ENCODE results near the gene MTFR1L. TPM values are rescaled to one million over a fixed set of nuclear protein-coding genes. Genes with fewer than 3 reads are reported as not detected.

The MTFR1L gene
- polyA plus RNA-seq, 1 of the 3 experiments (the other 2 are of a cell fraction): 53.6 TPM

GRCh38 chr1:25786887-25787759 lies 32.6 kb upstream of the MTFR1L start:
- Histone ChIP-seq H3F3A (replicated peaks; ENCODE audit: insufficient read depth) (no peaks in the 10 kb centered on the region), H3K4me2 (peak overlapping the region; percentile 18), H3K9me2 (no peaks in the 10 kb centered on the region), H3K27ac (ENCODE audit: low read depth in 2 of 2, low read length in 1 of 2) (no peak overlapping the region), H3K27me3 (ENCODE audit: insufficient read depth) (peaks cover 5% of the 10 kb centered on the region; the same call in 1 of the 2 replicates), H3K9ac (no peak overlapping the region), H3K9me3 (no peaks in the 10 kb centered on the region), H3K4me3 (ENCODE audit: low read depth in 2 of 2, low read length in 1 of 2) (no peak overlapping the region), H3K79me2 (ENCODE audit: insufficient read depth) (no peaks in the 10 kb centered on the region), H3K4me1 (ENCODE audit: control insufficient read depth in 1 of 2, insufficient read depth in 2 of 2, low read depth in 1 of 2, low read length in 1 of 2) (peaks cover 0 to 41% of the 10 kb centered on the region in 2 experiments; a peak in 2 of 4 replicates), H2AFZ (ENCODE audit: low read depth) (no peak overlapping the region), H3K36me3 (replicated peaks in 1 of 2; ENCODE audit: control insufficient read depth in 1 of 2, insufficient read depth in 2 of 2, low read length in 1 of 2) (no peaks in the 10 kb centered on the region), H4K20me1 (ENCODE audit: insufficient read depth) (no peaks in the 10 kb centered on the region)
- TF ChIP-seq FOSL2 (IDR thresholded peaks at IDR 0.05; ENCODE audit: borderline replicate concordance, low read depth) (peak; percentile 45; the same call in 1 of the 2 replicates), TCF12 (IDR thresholded peaks at IDR 0.05) (no peak)
- TF ChIP-seq, protein P1, sequence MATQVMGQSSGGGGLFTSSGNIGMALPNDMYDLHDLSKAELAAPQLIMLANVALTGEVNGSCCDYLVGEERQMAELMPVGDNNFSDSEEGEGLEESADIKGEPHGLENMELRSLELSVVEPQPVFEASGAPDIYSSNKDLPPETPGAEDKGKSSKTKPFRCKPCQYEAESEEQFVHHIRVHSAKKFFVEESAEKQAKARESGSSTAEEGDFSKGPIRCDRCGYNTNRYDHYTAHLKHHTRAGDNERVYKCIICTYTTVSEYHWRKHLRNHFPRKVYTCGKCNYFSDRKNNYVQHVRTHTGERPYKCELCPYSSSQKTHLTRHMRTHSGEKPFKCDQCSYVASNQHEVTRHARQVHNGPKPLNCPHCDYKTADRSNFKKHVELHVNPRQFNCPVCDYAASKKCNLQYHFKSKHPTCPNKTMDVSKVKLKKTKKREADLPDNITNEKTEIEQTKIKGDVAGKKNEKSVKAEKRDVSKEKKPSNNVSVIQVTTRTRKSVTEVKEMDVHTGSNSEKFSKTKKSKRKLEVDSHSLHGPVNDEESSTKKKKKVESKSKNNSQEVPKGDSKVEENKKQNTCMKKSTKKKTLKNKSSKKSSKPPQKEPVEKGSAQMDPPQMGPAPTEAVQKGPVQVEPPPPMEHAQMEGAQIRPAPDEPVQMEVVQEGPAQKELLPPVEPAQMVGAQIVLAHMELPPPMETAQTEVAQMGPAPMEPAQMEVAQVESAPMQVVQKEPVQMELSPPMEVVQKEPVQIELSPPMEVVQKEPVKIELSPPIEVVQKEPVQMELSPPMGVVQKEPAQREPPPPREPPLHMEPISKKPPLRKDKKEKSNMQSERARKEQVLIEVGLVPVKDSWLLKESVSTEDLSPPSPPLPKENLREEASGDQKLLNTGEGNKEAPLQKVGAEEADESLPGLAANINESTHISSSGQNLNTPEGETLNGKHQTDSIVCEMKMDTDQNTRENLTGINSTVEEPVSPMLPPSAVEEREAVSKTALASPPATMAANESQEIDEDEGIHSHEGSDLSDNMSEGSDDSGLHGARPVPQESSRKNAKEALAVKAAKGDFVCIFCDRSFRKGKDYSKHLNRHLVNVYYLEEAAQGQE (IDR thresholded peaks at IDR 0.05; ENCODE audit: low read depth, low read length): no peak
- TF ChIP-seq, protein P2, sequence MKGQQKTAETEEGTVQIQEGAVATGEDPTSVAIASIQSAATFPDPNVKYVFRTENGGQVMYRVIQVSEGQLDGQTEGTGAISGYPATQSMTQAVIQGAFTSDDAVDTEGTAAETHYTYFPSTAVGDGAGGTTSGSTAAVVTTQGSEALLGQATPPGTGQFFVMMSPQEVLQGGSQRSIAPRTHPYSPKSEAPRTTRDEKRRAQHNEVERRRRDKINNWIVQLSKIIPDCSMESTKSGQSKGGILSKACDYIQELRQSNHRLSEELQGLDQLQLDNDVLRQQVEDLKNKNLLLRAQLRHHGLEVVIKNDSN (IDR thresholded peaks at IDR 0.05; ENCODE audit: borderline replicate concordance, low read depth): peak; percentile 35; the same call in 1 of the 2 replicates
- CTCF ChIA-PET: interaction anchor here (0.5 to 1.6 kb wide), 7 partner anchors 8 to 215 kb away, joined by 3 to 7 read pairs (median 3); no protein-coding TSS in a partner anchor
- 48% methylated on average over 11 of the region's 11 CpGs for WGBS (ENCODE audit: low lambda C conversion rate)
- no peak for DNase-seq
- POLR2A ChIA-PET: interaction anchor here (0.6 to 2.1 kb wide), 2 partner anchors 10 to 33 kb away, joined by 5 to 6 read pairs; partner anchors contain the start of gene MTFR1L

GRCh38 chr1:25787760-25788166 lies 32.0 kb upstream of the MTFR1L start:
- Histone ChIP-seq H3K4me2 (no peak overlapping the region), H3K27me3 (ENCODE audit: insufficient read depth) (peaks cover 5% of the 10 kb centered on the region; the same call in 1 of the 2 replicates), H2AFZ (ENCODE audit: low read depth) (no peak overlapping the region), H3K36me3 (replicated peaks in 1 of 2; ENCODE audit: control insufficient read depth in 1 of 2, insufficient read depth in 2 of 2, low read length in 1 of 2) (no peaks in the 10 kb centered on the region), H3K4me3 (ENCODE audit: low read depth in 2 of 2, low read length in 1 of 2) (no peak overlapping the region), H4K20me1 (ENCODE audit: insufficient read depth) (no peaks in the 10 kb centered on the region), H3K9ac (no peak overlapping the region), H3F3A (replicated peaks; ENCODE audit: insufficient read depth) (no peaks in the 10 kb centered on the region), H3K9me3 (no peaks in the 10 kb centered on the region), H3K27ac (ENCODE audit: low read depth in 2 of 2, low read length in 1 of 2) (no peak overlapping the region), H3K4me1 (ENCODE audit: control insufficient read depth in 1 of 2, insufficient read depth in 2 of 2, low read depth in 1 of 2, low read length in 1 of 2) (peaks cover 0 to 38% of the 10 kb centered on the region in 2 experiments; a peak in 2 of 4 replicates), H3K79me2 (ENCODE audit: insufficient read depth) (no peaks in the 10 kb centered on the region), H3K9me2 (no peaks in the 10 kb centered on the region)
- WGBS (ENCODE audit: low lambda C conversion rate): 82% methylated on average over 5 of the region's 5 CpGs
- ChIA-PET CTCF (interaction anchor here (0.5 to 1.6 kb wide), 6 partner anchors 8 to 215 kb away, joined by 3 to 7 read pairs (median 3); no protein-coding TSS in a partner anchor), POLR2A (interaction anchor here (0.6 to 2.1 kb wide), 2 partner anchors 10 to 32 kb away, joined by 5 to 6 read pairs; partner anchors contain the start of gene MTFR1L)
- no peak for TF ChIP-seq RAD21 (IDR thresholded peaks at IDR 0.05; ENCODE audit: low read length)
- TF ChIP-seq CHD2 (IDR thresholded peaks at IDR 0.05; ENCODE audit: low read length, partially characterized antibody): no peak
- no peak for TF ChIP-seq TAF1 (IDR thresholded peaks at IDR 0.05; ENCODE audit: borderline replicate concordance, low read depth, low read length)
- no peak for TF ChIP-seq GATA2 (CRISPR knock-in tag; IDR thresholded peaks at IDR 0.05)
- DNase-seq: no peak
